GM12892 (cell line): ENCODE measurements around the gene CCDC88C.
"Not testable (repeated sequence)": the region's sequence is repeated elsewhere in the genome, so short reads cannot be mapped to it uniquely, and the experiment has no call there.

Experiments used
- POLR2A ChIP-seq: IDR thresholded peaks from 2 replicates; pipeline ENCODE4 v1.6.1; 2011; ENCODE audit warnings: low read depth, low read length, control low read depth
- POLR2AphosphoS5 ChIP-seq: IDR thresholded peaks from 2 replicates; pipeline ENCODE4 v1.6.1; 2011; ENCODE audit warnings: low read depth, low read length, control low read depth
- TAF1 ChIP-seq: IDR thresholded peaks from 2 replicates; pipeline ENCODE4 v1.6.1; 2011; ENCODE audit warnings: low read depth, mild to moderate bottlenecking, control low read depth, low read length, borderline replicate concordance

DNA sequence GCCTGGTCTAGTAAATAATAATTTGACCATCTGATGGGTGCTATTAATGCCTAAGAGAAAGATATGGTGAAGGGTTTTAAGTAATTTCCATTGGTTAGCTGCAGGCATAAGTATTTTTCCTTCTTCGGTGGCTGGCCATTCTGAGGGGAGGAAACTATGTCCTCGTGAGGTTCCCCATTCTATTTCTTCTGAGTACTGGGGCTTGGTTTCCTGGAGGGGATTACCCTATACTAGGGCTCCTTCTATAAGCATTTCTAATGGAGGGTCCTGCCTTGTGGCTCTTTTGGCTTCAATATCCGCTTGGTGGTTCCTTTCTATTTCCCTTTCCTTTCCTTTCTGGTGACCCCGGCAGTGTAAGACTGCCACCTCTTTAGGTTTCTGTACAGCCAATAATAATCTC is 191.3 kb downstream of the CCDC88C start:
- TF ChIP-seq POLR2AphosphoS5, POLR2A, TAF1: not testable (repeated sequence)
